ENCODE results near the gene FXYD1. TPM values are rescaled to one million over a fixed set of nuclear protein-coding genes. Genes with fewer than 3 reads are reported as not detected.

The FXYD1 gene
- total and polyA plus RNA-seq, 7 donors, result 210 to 860 (median 542) TPM

DNA sequence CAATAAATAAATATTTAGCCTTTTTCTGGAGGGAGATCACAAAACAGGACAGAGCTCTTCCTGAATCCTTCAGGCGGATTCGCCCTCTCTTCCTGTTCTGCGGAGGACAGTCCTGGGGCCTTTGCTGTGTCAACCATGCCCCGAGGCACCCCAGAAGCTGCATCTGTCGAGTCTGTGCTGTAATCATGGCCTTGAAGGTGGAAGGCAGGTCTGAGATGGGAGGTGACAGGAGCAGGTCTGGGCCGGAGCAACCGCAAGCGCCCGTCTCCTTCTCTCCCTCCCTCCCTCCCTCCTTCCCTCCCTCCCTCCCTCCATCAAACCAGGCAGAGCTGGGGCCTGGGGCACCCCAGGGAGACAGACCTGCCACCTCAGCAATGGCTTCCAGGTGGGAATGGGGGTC is 27.6 kb upstream of the FXYD1 start:
- no peak for ATAC-seq
- no peak overlapping the region for H3K27ac ChIP-seq
- H3K9me3 ChIP-seq, result no peaks in the 10 kb centered on the region
- no peaks in the 10 kb centered on the region for H3K27me3 ChIP-seq (ENCODE audit: insufficient read depth in 3 of 3, low read length in 2 of 3)
- no peak for DNase-seq
- H3K4me1 ChIP-seq, result no peaks in the 10 kb centered on the region
- no peak overlapping the region for H3K4me3 ChIP-seq
- TF ChIP-seq, protein P1, sequence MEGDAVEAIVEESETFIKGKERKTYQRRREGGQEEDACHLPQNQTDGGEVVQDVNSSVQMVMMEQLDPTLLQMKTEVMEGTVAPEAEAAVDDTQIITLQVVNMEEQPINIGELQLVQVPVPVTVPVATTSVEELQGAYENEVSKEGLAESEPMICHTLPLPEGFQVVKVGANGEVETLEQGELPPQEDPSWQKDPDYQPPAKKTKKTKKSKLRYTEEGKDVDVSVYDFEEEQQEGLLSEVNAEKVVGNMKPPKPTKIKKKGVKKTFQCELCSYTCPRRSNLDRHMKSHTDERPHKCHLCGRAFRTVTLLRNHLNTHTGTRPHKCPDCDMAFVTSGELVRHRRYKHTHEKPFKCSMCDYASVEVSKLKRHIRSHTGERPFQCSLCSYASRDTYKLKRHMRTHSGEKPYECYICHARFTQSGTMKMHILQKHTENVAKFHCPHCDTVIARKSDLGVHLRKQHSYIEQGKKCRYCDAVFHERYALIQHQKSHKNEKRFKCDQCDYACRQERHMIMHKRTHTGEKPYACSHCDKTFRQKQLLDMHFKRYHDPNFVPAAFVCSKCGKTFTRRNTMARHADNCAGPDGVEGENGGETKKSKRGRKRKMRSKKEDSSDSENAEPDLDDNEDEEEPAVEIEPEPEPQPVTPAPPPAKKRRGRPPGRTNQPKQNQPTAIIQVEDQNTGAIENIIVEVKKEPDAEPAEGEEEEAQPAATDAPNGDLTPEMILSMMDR (IDR thresholded peaks at IDR 0.05), result no peak
- H3K36me3 ChIP-seq (ENCODE audit: insufficient read depth in 1 of 2, low read depth in 1 of 2), result no peaks in the 10 kb centered on the region
- 75 to 79% (median 77%) methylated on average over 8 to 9 of the region's 9 CpGs for WGBS, 3 donors
- intact Hi-C loops (cut with DNase I), result no loop called here

GRCh38 chr19:35112995-35113688 is 25.5 kb upstream of the FXYD1 start:
- Histone ChIP-seq H3K4me3 (no peak overlapping the region), H3K27ac (no peak overlapping the region), H3K9me3 (no peaks in the 10 kb centered on the region), H3K36me3 (ENCODE audit: insufficient read depth in 1 of 2, low read depth in 1 of 2) (no peaks in the 10 kb centered on the region), H3K27me3 (ENCODE audit: insufficient read depth in 3 of 3, low read length in 2 of 3) (no peaks in the 10 kb centered on the region), H3K4me1 (no peaks in the 10 kb centered on the region)
- ATAC-seq (no peak), DNase-seq (no peak)
- intact Hi-C loops (cut with DNase I), result no loop called here
- TF ChIP-seq, protein P1 (IDR thresholded peaks at IDR 0.05), result no peak
- 92 to 95% (median 95%) methylated on average over 15 of the region's 15 CpGs for WGBS, 3 donors

DNA sequence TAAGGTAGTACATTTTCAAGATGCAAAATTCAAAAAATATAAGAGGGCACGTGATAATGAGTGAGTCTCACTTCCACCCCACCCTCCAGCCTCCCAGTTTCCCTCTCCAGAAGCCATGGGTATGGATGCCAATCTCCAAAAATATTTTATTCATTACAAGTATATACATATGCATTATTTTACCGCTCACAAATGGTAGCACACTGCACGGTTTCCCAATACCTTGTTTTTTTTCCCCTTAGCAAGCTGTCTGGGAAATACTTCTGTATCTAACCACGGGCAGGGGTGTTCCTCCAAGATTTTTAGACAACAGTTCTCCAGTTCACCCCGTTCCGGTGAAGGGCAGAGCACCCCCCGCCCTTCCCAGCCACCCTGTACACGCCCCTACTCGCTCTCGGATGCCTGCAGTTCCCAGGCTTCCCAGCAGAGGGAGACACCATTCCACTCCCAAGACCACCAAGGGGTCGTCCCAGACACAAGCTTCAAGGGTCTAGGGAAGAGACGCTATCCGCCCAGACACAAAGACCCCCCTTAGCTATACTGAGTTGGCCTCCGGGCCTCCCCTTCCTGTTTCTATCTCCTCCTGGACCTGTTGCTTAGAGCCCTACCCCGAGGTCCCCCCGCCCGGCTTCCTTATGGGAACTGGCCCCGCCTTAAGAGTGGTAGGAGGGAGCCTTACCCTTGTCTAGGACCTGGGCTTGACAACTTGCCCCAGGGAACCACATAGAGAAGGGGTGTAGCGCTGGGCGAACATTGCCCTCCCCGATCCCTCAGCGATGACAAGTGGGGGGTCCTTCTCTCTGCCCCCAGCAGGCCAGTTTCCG is 24.1 kb upstream of the FXYD1 start:
- intact Hi-C loops (cut with DNase I), result loop anchor here (1.0 to 2.0 kb wide), 2 partner anchors 20 to 21 kb away; partner anchors contain the start of gene LGI4 (in 2 of the 2)
- Histone ChIP-seq H3K27ac (no peak overlapping the region), H3K4me1 (no peaks in the 10 kb centered on the region), H3K4me3 (peak overlapping the region; percentile 63), H3K36me3 (ENCODE audit: insufficient read depth in 1 of 2, low read depth in 1 of 2) (no peaks in the 10 kb centered on the region), H3K27me3 (ENCODE audit: insufficient read depth in 3 of 3, low read length in 2 of 3) (no peaks in the 10 kb centered on the region), H3K9me3 (no peaks in the 10 kb centered on the region)
- ATAC-seq (peak; percentile 78 to 91 (median 82)), DNase-seq (peak; percentile 67 to 83)
- 10 to 14% (median 11%) methylated on average over 23 of the region's 23 CpGs for WGBS, 3 donors
- TF ChIP-seq, protein P1 (IDR thresholded peaks at IDR 0.05), result peak; percentile 98

- ATAC-seq (peak in 2 of 4 donors; percentile 15 to 30), DNase-seq (no peak)
- intact Hi-C loops (cut with DNase I), result loop anchor here in 1 of 2 donors (2.0 kb wide), 1 partner anchor 19 kb away; the partner anchor contains the start of gene LGI4
- Histone ChIP-seq H3K4me3 (peak within 1 kb of the TSS; percentile 63), H3K9me3 (no peaks in the 10 kb centered on the region), H3K36me3 (ENCODE audit: insufficient read depth in 1 of 2, low read depth in 1 of 2) (no peaks in the 10 kb centered on the region), H3K4me1 (no peaks in the 10 kb centered on the region), H3K27me3 (ENCODE audit: insufficient read depth in 3 of 3, low read length in 2 of 3) (no peaks in the 10 kb centered on the region), H3K27ac (no peak within 1 kb of the TSS)
- TF ChIP-seq, protein P1 (IDR thresholded peaks at IDR 0.05), result no peak
- 52 to 62% (median 55%) methylated on average over 14 of the region's 14 CpGs for WGBS, 3 donors
Observed at GRCh38 chr19:35115177-35115951, 23.3 kb upstream of the FXYD1 start, which contains the start of gene FXYD3. TSS of gene FXYD3 (plus strand) at chr19:35115823. CDS start at chr19:35119377, 3,554 bp downstream.
